NCI-H1930 (cell line): ENCODE results near the gene SDF2.
"Not testable (repeated sequence)": the region's sequence is repeated elsewhere in the genome, so short reads cannot be mapped to it uniquely, and the experiment has no call there.

Experiments
- DNase-seq, 2 experiments: peaks; one replicate each; lab custom pipeline; 2025; lab: John Stamatoyannopoulos, UW

Gene SDF2

DNA sequence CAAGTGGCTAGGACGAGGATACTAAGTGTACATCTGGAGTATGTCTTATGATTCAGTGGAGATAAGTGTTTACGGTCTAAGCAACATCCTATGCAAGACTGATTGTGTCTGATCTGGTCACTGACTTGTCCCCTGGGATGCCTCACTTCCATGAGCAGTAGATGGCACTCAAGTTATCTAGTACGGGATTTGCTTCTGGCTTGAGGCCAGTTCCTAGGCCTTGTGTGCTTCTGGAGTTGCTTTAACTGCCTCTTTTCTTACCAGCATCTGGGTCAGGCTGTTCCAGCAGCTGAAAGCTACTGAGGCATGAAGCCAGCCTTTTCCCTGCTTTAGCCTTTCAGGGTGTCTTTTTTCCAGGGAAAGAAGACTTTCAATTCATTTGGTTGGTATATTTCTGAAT is 23.3 kb upstream of the SDF2 start:
- no peak for DNase-seq

DNA sequence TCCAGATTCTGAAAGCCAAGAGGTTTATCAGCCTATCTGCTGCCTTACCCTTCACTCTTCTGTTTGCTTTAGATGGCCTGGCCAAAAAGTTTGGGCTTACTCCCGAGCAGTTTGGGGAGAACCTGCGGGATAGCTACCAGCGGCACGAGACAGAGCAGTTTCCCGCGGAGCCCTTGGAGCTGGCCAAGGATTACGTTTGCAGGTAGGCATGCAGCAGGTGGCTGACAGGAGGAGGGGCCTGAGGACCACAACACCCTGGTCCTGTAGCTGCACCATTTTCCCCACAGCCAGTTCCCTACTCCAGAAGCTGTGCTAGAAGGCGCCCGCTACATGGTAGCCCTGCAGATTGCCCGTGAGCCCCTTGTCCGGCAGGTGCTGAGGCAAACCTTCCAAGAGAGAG is 20.9 kb upstream of the SDF2 start:
- no peak for DNase-seq

- DNase-seq = no peak
These were observed 14.3 kb upstream of the SDF2 start for GRCh38 chr17:28675980-28676379.

GRCh38 chr17:28675490-28675889 is 13.8 kb upstream of the SDF2 start:
- DNase-seq = no peak

DNA sequence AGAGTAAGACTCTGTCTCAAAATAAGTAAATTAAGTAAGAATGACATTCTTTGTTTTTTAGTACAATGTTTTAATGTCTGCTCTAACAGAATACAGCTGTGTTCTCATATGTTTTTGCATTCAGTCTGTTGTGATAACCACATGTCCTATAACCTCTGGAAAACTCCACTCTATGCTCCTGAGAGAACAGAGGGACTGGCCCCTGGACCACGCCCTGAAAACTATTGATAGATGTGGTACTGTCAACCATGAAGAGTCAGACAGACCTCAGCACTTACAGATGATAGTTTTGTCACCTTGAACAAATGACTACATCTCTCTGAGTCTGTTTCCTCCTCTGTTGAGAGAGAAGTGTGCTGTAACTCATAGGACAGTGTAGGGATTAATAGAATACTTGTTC is 8.2 kb upstream of the SDF2 start:
- no peak for DNase-seq

DNA sequence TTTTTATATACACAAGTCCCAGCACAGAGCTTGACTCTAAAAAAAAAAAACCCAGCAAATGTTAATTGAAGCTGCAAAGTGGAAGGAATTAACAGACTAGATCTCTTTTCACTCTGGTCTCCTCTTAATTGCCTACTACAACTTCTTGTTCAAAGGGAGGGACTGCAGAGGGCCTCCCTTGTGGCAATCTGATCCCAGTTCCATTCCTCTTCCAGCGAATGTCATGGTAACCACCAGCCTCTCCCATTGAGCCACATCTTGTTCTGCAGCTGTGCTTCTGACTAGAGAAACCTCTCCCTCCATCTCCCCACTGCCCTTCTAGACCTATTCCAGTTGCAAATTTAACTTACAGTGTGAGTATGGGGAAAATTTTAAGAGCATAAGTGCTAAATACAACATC is 6.2 kb upstream of the SDF2 start:
- DNase-seq = no peak

DNA sequence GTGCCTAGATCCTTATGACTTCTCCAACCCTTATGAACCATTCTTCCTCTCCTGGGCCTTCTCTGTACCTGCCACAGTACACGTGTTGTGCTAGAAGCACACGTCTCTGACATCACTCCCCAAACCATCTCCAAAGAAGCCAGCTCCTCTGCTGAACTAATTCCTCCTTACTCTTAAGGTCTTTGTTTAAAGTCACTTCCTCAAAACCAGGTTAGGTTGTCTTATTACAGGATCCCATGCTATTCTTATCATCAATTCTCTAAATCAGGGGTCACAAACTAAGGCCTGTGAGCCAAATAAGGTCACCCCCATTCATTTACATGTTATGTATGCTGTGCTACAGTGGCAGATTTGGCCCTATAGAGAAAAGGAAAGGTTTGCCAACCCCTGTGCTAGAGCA is 4.3 kb upstream of the SDF2 start:
- DNase-seq = no peak

DNA sequence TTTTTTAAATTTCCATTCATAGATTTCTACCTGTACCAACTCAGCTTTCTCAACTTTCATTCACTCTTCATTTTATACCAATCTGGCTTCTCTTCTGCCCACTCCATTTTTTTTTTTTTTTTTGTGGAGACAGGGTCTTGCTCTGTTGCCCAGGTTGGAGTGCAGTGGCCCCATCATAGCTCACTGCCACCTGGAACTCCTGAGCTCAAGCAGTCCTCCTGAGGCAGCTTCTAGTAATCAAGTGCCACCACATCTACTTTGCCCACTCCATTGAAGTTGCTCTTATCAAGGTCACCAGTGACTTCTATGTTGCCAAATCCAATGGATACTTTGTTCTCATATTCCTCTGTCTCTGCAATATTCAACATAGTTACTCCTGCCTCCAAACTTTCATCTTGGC is 2.0 kb upstream of the SDF2 start:
- DNase-seq = no peak

GRCh38 chr17:28662527-28662829 is 772 bp upstream of the SDF2 start:
- DNase-seq = no peak

GRCh38 chr17:28659497-28659881 is 2.2 kb downstream of the SDF2 start:
- not testable (repeated sequence) for DNase-seq

DNA sequence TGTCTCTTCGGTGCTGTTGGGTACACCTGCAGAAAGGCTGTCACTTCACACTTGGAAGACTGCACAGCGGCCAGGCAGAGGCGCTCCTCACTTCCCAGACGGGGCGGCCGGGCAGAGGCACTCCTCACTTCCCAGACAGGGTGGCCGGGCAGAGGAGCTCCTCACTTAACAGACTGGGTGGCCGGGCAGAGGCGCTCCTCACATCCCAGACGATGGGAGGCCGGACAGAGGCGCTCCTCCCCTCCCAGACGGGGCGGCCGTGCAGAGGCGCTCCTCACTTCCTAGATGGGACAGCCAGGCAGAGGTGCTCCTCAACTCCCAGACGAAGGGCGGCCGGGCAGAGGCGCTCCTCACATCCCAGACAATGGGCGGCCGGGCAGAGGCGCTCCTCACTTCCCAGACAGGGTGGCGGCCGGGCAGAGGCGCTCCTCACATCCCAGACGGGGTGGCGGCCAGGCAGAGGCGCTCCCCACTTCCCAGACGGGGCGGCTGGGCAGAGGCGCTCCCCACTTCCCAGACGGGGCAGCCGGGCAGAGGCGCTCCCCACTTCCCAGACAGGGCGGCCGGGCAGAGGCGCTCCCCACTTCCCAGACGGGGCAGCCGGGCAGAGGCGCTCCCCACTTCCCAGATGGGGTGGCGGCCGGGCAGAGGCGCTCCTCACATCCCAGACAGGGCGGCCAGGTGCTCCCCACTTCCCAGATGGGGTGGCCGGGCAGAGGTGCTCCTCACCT is 2.8 kb downstream of the SDF2 start:
- not testable (repeated sequence) for DNase-seq

DNA sequence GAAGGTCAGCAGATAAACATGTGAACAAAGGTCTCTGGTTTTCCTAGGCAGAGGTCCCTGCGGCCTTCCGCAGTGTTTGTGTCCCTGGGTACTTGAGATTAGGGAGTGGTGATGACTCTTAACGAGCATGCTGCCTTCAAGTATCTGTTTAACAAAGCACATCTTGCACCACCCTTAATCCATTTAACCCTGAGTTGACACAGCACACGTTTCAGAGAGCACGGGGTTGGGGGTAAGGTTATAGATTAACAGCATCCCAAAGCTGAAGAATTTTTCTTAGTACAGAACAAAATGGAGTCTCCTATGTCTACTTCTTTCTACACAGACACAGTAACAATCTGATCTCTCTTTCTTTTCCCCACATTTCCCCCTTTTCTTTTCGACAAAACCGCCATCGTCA is 3.4 kb downstream of the SDF2 start:
- DNase-seq = not testable (repeated sequence)

DNA sequence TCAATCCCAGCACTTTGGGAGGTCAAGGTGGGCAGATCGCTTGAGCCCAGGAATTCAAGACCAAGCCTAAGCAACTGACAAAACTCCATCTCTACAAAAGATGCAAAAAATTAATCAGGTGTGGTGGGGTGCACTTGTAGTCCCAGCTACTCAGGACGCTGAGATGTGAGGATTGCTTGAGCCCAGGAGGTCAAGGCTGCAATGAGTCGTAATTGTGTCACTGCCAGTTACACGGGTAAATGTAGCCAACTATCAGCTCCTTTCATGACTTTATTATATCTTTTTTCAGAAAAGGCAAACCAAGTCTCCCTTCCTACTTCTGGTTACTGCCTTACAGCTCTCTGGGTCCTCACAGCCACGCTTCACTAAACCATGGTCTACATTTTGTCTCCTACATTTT is 4.0 kb downstream of the SDF2 start:
- DNase-seq = no peak

DNA sequence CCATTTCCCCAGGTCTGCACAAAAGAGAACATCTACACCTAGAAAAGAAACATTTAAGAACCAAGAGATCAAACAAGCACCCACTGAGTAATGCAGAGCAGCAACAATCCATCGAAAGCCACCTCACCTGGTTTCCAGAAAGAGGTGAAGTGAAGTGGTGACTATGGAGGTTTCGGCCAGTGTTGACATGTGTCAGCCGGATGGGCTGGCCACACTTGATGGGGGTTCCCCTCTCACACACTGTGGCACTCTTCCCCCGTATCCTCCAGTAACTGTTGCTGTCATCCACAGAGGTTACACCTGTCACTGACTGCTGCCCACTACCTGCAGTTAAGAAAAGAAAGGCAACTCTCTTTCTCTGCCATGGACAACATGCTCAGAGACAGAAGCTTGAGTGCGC is 6.5 kb downstream of the SDF2 start:
- no peak for DNase-seq

DNA sequence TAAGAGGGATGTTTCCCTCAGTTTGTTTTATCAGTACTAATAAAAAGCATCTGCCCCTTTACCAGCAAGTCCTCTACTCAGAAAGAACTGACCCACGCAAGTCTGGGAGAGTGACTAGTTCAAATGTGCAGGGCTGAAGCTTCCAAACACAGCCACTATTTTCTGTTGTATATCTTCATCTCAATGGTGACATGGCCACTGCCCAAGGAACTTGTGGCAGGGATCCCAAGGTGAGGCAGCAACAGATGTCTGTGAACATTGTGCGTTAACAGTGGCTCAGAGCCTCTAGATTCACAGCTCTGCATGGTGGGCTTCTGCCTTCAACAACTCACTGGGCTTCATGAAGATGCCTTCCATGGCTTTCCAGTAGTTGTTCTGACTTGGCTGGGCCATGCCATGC is 13.0 kb downstream of the SDF2 start:
- no peak for DNase-seq

DNA sequence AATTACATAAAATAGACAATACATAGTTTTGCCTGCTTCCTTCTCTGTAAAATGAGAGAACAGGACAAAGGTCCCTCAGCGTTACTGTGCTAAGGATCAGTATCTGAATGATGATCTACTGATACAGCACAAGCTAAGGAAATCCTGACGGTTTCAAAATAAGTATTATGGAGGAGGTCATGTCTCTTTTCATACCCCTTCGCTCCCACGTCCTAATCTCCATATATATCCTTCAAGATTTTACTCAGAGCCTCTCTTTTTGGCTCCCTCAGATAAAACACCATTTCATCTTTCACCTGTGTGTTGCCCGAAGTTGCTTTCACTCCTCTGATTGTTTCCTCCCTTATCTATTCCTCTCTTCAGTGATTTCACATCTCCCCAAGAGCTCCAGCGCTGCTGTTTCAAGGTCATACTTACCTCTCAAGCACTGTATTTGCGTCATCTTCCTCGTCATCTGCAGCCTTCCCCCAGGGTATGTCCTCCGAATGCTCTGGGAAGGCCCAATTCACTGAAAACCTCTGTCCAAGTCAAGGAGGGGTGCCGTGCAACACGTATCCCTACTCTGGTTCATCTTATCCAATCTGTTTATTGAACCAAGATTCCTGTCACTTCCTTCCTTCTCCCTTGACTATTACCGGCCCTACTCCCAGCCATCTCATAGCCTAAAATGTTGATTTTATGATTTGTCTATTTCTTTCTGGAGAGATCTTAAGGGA is 15.5 kb downstream of the SDF2 start:
- no peak for DNase-seq

GRCh38 chr17:28645576-28645939 is 16.1 kb downstream of the SDF2 start:
- DNase-seq = no peak

- DNase-seq = peak; percentile 85 to 93
These were observed 16.7 kb downstream of the SDF2 start, which contains the start of gene BLTP2 for GRCh38 chr17:28644787-28645575. Gene BLTP2 (minus strand): TSS chr17:28645158. CDS start chr17:28645056, 102 bp downstream.

DNA sequence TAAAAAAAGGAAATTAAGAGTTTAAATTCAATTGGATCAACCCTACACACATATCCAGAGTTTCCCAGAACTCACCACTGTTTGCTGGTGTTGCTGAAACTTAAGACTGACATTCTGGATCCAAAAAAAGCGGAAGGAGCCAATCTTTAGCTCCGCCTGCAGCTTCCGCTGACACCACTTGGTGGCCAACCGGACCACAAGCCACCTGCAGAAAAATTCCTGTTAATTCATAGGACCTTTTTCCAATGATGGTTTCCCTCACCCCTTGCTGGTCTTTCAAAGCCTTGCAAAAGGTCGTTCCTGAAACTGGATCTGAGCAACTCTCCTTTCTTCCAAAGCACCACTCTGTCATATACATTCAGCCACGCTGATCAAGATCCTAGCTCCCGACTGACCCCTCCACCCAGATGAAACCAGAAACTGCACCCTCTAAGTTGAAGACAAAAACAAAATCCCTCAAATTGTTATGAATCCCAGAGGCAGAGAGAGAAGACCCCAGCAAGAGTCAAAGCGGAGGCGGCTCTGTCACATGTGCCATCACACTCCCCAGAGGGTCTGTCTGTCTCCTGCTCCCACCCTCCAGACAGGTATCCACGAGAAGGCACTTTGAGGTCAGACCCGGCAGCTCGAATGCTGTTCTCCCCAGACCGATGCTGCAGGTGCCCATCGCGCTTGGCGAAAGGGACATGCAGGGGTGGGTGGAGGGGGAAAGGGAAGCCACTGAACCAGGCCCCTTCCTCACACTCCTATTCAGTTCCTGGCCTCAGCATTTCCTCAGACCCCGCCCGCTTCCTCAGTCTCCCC is 17.5 kb downstream of the SDF2 start:
- peak in 1 of 2 experiments; percentile 7 for DNase-seq

DNA sequence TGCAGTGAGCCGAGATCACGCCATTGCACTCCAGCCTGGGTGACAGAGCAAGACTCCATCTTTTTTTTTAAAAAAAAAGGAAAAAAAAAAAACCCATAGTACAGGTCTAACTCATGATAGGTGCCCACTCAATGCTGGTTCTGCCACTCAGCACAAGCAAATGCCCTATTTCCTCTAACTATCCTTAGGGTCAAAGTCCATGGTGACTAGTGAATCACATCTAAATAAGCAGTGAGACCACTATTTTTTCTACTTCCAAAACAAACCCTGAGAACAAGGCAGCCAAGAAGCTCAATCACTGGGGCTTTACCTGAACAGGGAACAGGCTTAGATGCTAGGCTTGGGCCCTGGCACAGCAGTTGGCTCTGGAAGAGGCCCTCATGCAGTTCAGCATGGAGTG is 20.1 kb downstream of the SDF2 start:
- no peak for DNase-seq

GRCh38 chr17:28635506-28635905 is 26.2 kb downstream of the SDF2 start:
- DNase-seq = no peak

GRCh38 chr17:28634206-28634865 is 27.4 kb downstream of the SDF2 start:
- no peak for DNase-seq
